Measurements from ENCODE around the gene ABHD17A.
"Not testable (repeated sequence)": the region's sequence is repeated elsewhere in the genome, so short reads cannot be mapped to it uniquely, and the experiment has no call there.

The ABHD17A gene

DNA sequence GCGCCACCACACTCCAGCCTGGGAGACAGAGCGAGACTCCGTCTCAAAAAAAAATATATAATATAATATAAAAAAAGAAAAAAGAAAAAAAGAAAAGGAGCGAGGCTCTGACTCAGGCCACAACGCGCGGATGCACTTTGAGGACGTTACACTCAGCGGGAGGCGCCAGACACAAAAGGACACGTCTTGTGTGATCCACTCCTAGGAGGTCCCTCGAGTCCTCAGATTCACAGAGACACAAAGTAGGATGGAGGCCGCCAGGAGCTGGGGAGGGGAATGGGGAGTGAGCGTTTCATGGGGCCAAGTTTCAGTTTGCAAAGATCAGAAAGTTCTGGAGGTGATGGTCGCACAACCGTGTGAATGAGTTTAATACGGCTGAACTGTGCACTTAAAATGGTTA lies 8.5 kb upstream of the ABHD17A start:
- DNase-seq (ENCODE audit: extremely low read depth, low read depth) = no peak
- TF ChIP-seq, protein P1, sequence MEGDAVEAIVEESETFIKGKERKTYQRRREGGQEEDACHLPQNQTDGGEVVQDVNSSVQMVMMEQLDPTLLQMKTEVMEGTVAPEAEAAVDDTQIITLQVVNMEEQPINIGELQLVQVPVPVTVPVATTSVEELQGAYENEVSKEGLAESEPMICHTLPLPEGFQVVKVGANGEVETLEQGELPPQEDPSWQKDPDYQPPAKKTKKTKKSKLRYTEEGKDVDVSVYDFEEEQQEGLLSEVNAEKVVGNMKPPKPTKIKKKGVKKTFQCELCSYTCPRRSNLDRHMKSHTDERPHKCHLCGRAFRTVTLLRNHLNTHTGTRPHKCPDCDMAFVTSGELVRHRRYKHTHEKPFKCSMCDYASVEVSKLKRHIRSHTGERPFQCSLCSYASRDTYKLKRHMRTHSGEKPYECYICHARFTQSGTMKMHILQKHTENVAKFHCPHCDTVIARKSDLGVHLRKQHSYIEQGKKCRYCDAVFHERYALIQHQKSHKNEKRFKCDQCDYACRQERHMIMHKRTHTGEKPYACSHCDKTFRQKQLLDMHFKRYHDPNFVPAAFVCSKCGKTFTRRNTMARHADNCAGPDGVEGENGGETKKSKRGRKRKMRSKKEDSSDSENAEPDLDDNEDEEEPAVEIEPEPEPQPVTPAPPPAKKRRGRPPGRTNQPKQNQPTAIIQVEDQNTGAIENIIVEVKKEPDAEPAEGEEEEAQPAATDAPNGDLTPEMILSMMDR (IDR thresholded peaks at IDR 0.05; ENCODE audit: low read depth, low read length, missing control alignments) = no peak
- H3K4me3 ChIP-seq (replicated peaks; ENCODE audit: low read depth, low read length) = no peak overlapping the region

DNA sequence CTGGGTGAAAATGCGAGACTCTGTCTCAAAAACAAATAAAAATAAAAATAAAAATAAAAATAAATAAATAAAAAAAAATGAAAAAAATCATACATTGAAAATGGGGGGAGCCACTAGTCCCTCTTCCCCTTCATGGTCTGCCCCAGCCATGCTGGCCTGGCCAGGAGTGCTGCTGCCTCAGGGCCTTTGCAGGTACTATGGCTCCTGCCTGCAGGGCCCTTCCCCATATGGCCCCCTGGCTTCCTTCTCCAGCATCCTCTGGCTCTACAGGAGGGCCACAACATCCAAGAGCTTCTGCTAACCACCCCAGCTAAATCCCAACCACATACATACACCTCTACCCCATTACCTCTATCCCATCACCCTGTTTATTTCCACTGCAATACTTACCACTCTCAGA lies 4.6 kb upstream of the ABHD17A start:
- DNase-seq (ENCODE audit: extremely low read depth, low read depth) = no peak
- H3K4me3 ChIP-seq (replicated peaks; ENCODE audit: low read depth, low read length) = no peak overlapping the region
- TF ChIP-seq, protein P1 (IDR thresholded peaks at IDR 0.05; ENCODE audit: low read depth, low read length, missing control alignments) = no peak

DNA sequence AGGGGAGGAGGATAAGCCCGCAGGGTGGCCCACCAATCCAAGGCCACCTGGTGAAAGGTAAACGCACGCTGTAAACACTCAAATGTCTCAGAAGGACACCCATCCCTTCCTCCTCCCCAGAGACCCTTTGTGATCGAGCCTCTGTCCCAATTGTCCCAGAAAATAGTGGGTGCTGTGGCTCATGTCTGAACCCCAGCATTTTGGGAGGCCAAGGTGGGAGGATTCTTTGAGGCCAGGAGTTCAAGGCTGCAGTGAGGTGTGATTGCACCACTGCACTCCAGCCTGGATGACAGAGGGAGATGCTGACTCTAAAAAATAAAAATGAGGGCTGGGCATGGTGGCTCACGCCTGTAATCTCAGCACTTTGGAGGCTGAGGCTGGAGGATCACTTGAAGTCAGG lies 3.1 kb upstream of the ABHD17A start:
- no peak overlapping the region for H3K4me3 ChIP-seq (replicated peaks; ENCODE audit: low read depth, low read length)
- DNase-seq (ENCODE audit: extremely low read depth, low read depth) = no peak
- TF ChIP-seq, protein P1 (IDR thresholded peaks at IDR 0.05; ENCODE audit: low read depth, low read length, missing control alignments) = no peak

DNA sequence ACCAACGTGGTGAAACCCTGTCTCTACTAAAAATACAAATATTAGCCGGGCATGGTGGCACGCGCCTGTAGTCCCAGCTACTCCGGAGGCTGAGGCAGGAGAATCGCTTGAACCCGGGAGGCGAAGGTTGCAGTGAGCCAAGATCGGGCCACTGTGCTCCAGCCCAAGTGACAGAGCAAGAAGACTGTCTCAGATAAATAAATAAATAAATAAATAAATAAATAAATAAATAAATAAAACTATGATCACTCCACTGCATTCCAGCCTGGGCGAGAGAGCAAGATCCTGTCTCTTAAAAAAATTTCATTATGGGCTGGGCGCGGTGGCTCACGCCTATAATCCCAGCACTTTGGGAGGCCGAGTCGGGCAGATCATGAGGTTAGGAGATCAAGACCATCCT lies 1.1 kb upstream of the ABHD17A start:
- not testable (repeated sequence) for DNase-seq (ENCODE audit: extremely low read depth, low read depth); H3K4me3 ChIP-seq (replicated peaks; ENCODE audit: low read depth, low read length)

DNA sequence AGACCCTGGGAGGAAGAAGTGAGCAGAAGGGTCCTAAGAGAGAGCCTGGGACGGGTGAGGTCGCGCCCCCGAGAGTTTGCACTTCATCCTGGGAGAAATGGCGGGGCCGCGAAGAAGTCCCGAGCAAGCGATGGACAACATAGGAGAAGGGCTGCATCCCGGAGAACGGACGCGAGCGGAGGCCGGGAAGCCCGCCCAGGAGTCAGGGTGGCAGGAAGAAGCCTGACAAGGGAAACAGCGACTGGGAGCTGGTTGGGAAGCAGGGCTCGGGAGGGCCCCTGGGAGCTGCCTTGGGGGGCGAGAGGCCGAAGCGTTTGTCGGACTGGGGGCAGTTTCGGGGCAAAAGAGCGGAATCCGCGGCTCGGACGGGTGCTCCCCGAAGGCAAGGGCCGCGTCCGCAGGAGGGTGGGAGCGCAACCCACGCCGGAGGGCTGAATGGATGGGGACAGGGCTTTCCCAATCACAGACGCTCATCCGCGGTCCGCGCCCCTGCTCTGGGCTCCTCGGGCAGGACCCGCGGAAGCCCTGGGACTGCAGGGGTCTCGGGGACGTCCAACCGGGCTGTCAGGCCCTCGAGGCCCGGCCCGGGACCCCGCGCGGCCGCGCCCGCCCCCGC lies 469 bp downstream of the ABHD17A start:
- TF ChIP-seq, protein P1 (IDR thresholded peaks at IDR 0.05; ENCODE audit: low read depth, low read length, missing control alignments) = no peak
- no peak for DNase-seq (ENCODE audit: extremely low read depth, low read depth)

DNA sequence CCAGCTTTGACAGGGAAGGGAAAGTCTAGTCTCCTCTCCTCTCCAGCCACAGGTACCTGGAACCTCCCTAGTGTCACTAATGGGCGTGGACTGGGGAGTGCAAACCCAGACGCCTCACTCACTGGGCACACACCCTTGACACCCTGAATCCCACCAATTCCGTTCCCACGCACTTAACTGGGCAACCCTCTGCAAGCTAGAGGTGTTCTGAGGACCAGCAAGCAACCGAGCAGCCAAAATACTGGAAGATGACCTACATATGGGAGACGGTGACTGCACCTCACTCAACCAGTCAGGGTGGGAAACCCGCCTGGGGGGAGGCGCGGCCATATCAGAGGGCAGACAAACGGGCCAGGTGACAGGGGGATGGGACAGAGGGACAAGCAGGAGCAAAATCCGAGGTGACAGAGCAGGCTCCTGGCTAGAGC lies 991 bp downstream of the ABHD17A start:
- TF ChIP-seq, protein P1 (IDR thresholded peaks at IDR 0.05; ENCODE audit: low read depth, low read length, missing control alignments) = no peak
- no peak for DNase-seq (ENCODE audit: extremely low read depth, low read depth)
- peak overlapping the region; percentile 88 for H3K4me3 ChIP-seq (replicated peaks; ENCODE audit: low read depth, low read length)

More for the DNA sequence above, 469 bp downstream of the ABHD17A start:
- peak overlapping the region; percentile 88 for H3K4me3 ChIP-seq (replicated peaks; ENCODE audit: low read depth, low read length)

DNA sequence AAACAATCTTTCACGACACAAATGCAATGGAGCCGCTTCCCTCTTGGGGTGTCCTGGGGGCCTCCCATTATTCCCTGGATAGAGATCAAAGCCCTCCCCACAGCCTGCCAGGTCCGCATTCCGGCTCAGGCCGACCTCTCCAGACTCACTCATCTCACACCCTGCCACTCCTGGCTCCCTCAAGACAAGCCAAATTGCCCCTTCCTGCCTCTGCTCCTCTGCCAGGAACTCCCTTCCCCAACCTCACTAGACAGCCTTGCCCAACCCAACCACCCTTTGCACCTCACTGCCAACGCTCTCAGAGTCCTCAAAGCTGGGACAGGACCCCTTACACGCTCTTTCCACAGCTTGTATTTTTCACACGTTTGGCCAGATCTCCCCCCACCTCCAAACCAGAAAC lies 1.5 kb downstream of the ABHD17A start:
- H3K4me3 ChIP-seq (replicated peaks; ENCODE audit: low read depth, low read length) = peak overlapping the region; percentile 88
- TF ChIP-seq, protein P1 (IDR thresholded peaks at IDR 0.05; ENCODE audit: low read depth, low read length, missing control alignments) = no peak
- no peak for DNase-seq (ENCODE audit: extremely low read depth, low read depth)
